Adrenal gland (tissue), 5 donors: Measurements from ENCODE around the gene HIVEP3.

Source experiments
- CTCF ChIP-seq, 6 experiments: fragments of 450-650 bp in 4 of 6; fragments of 200-600 bp in 2 of 6; sonication (generic) in 1 of 6; IDR thresholded peaks; 1 replicate in 5 of 6; 2 replicates in 1 of 6; pipeline versions ENCODE4 v1.5.1 to v1.8.0; 2016 to 2021; ENCODE audit warnings: antibody characterized with exemption in 6 of 6, mild to moderate bottlenecking in 2 of 6, moderate library complexity in 1 of 6
- POLR2A ChIP-seq, 2 donors: fragments of 450-650 bp; IDR thresholded peaks; one replicate each; pipeline ENCODE4 v1.6.1; 2017; ENCODE audit warnings: antibody characterized with exemption in 2 of 2, mild to moderate bottlenecking in 2 of 2, moderate library complexity in 1 of 2
- donor health status: DM: no; HTN: no; CAD: no.

DNA sequence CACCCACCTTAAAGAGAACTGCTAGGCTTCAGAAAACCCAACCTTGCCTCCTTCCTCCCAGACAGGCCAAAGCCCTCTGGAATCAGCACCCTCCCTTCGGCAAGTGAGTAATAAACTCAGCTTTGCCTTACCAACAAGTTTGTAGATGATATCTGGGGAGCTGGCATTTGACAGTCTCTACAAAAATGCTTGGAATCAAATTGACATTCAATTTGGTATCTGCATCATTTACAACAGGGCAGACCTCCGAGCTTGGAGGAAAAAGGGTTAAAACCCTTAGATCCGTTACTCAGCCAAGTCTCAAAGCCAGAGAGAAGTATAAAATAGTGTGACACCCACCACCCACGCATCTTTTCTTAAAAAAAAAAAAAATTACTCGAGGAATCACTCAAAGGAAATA is 285.0 kb downstream of the HIVEP3 start:
- no peak for TF ChIP-seq POLR2A (IDR thresholded peaks at IDR 0.05)
- TF ChIP-seq CTCF (IDR thresholded peaks at IDR 0.05), result no peak
